HG02943 (cell line): ENCODE measurements around the gene NUDCD2.
"Not testable (repeated sequence)": the region's sequence is repeated elsewhere in the genome, so short reads cannot be mapped to it uniquely, and the experiment has no call there.

ENCODE experiments used
- ATAC-seq: cut with Tn5 transposase; IDR thresholded peaks from one replicate; pipeline ENCODE4 v1.9.1; 2021; ENCODE audit warnings: mild to moderate bottlenecking, low read depth, moderate library complexity; ENCODE audit not compliant: unreplicated experiment

The NUDCD2 gene

GRCh38 chr5:163434401-163434866 lies 25.5 kb downstream of the NUDCD2 start:
- ATAC-seq = no peak

DNA sequence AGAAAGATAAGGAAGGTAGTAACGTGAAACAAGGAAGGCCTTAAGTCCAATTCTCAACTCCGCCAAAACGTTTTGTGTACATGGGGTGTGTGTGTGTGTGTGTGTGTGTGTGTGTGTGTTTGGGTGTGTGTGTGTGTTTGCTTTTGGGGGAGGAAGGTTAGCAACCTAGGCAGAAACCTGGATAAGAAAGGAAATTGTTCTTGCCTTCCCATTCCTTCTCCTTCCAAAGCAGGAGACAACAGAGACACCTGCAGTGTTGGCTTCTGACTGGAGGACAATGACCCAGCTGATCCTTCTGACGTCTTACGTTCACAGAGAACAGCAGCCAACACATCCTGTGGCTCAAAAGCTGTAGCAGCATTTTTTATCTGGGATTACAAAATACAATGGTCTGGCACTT lies 26.6 kb downstream of the NUDCD2 start:
- no peak for ATAC-seq

DNA sequence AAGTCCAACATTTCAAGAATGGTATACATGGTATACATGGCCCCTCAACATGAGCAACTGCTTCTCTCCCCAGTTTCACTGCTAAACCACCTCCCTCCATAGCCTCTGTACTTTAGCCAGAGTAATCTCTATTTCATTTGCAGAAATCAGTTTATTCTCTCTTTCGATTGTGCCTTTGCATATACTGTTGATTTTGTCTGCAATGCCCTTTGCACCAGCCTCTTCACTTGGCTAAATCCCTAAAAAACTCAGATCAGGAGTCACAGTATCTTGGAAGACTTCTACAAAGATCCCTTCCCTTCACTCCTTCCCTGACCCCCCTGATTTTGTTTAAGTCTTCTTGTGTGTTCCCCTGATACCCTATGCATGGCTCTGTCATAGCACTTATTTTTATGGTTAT lies 27.4 kb downstream of the NUDCD2 start:
- no peak for ATAC-seq

DNA sequence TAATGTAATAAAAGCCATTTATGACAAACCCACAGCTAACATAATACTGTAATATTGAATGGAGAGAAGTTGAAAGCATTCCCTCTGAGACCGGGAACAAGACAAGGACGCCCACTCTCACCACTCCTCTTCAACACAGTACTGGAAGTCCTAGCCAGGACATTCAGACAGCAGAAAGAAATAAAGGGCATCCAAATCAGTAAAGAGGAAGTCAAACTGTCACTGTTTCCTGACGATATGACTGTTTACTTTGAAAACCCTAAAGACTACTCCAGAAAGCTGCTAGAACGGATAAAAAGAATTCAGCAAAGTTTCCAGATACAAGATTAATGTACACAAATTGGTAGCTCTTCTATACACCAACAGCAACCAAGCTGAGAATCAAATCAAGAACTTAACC lies 33.8 kb downstream of the NUDCD2 start:
- ATAC-seq = not testable (repeated sequence)

DNA sequence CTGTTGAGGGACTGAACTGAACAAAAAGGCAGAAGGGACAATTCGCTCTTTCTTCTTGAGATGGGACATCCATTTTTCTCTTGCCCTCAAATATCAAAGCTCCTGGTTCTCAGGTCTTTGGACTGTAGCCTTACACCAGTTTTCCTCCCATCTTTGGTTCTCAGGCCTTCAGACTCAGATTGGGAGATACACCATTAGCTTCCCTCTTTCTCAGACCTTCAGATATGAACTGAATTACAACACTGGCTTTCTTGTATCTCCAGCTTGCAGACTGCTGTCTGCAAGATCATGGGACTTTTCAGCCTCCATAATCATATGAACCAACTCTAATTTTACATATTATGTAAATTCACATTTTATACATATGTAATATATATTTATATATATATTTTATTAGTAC lies 35.1 kb downstream of the NUDCD2 start:
- no peak for ATAC-seq

DNA sequence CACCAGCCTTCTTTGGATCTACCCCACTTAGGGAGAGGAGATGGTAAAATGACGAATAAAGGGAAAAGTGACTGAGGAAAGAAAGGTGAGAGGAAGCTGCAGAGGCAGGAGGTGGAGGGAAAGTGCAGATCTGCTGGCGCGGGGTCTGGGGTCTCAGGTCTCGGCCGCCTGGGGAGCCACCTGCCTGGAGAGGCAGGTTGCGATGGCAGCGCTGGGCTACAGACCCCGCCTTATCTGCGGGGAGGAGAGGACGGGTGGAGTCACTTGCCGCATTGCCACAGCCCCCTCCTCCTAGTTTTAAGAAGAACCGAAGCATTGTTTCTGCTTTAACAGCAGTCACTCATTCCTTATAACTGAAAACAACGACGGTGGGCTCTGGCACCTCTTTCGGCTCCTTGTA lies 44.2 kb downstream of the NUDCD2 start:
- ATAC-seq = not testable (repeated sequence)

DNA sequence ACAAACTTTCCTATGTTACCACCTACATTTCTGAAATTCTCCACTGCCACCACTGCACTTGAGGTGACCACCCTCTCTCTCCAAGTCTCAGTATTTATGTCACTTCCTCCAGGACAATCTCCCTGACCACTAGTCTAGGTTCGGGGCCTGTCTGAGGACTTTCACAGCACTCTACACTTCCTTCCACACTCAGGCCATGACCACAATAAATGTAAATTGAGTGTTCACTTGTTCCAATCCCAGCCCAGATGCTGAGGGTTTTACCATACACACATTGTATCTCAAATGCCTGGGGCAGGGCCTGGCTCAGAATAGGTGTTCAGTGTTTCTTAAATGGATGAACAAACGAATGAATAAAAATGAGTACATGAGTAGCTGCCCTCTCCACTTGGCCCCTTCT lies 49.4 kb downstream of the NUDCD2 start:
- no peak for ATAC-seq

DNA sequence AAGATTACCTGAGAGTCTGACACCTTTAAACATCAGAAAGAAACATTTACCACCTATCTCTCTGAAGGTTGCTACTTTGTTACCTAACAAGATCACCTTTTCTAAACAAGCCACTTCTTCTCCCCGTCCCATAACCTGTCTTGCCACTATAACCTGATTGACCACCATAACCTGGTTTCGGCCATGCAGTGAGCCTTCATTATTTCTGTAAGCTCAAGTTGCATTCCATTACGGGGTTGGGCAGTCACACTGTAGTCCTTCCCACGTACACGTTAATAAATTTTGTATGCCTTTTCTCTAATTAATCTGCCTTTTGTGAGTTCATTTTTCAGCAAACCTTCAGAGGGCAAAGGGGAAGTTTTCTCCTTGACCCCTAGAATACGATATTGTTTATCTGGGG lies 50.5 kb downstream of the NUDCD2 start:
- no peak for ATAC-seq

GRCh38 chr5:163408311-163408923 lies 51.5 kb downstream of the NUDCD2 start:
- peak; percentile 71 for ATAC-seq

DNA sequence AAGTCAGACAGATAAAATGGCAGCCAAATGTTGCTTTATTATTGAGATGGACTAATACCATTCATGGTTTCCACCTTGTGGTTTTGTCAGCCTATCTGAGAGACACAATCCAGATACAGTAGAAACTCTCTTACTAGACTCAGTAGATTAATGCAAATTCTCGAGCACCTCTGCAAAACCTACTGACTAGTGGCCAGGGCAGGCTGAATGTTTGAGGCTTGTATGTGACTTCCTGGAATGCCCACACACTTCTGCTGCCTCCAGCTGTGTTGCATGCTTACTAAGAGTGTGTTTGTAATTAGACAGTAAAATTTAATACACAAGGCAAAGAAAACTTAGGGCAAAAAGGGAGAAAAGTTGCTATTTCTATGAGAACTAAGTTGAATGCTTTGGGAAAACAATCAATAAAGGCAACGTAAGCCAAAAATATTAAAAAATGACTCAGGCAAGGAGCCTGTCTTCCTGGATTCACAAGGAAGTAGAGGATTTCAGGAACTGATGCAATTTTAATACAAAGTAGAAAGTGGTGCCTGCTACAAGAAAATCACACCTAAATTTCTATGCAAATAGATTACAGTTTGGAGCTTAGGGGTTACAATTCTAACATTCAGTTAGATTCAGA lies 52.8 kb downstream of the NUDCD2 start:
- peak; percentile 78 for ATAC-seq

- ATAC-seq = no peak
These were observed 55.3 kb downstream of the NUDCD2 start for GRCh38 chr5:163404364-163405173.

- ATAC-seq = no peak
These were observed 57.9 kb downstream of the NUDCD2 start for GRCh38 chr5:163402007-163402406.

GRCh38 chr5:163401271-163401670 lies 58.6 kb downstream of the NUDCD2 start:
- ATAC-seq = no peak

GRCh38 chr5:163399923-163400322 lies 60.0 kb downstream of the NUDCD2 start:
- no peak for ATAC-seq

DNA sequence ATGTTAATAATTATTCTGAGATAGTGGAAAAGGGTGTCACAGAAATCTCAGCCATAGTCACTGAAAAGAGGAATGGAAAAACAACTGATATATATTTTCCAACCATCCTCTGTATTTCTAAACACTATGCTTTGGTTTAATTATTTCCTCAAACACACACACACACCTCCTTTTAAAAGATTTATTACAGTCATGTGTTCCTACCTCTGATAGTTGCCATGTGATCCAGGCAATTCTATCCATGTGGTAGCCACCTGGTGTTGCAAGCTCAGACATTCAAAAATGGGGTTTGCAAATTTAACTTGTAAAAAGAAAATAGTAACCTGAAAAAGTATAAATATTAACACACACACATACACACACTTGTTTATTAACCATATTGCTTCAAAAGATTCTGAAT lies 62.5 kb downstream of the NUDCD2 start:
- ATAC-seq = no peak

DNA sequence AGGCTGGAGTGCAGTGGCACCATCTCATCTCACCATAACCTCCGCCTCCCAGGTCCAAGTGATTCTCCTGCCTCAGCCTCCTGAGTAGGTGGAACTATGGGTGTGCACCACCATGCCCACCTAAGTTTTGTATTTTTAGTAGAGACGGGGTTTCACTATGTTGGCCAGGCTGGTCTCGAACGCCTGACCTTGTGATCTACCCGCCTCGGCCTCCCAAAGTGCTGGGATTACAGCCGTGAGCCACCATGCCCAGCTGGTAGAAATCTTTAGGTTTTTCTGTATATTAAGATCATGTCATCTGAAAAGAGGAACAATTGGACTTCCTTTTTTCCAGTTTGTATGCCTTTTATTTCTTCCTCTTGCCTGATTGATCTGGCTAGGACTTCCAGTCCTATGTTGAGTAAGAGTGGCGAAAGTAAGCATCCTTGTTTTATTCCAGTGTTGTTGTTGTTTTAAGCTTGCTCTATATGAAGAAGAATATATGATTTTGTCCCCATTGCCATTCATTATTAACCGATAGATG lies 63.0 kb downstream of the NUDCD2 start:
- not testable (repeated sequence) for ATAC-seq
